Body of pancreas (tissue), 4 donors: Measurements from ENCODE around the gene SIL1. TPM values are rescaled to one million over a fixed set of nuclear protein-coding genes. Genes with fewer than 3 reads are reported as not detected.

Experiments
- ATAC-seq: fragments of 150-250 bp; one replicate; pipeline ENCODE4 v1.9.1; 2016
- DNase-seq, 4 donors: peaks; one replicate each; pipeline ENCODE4 v3.0.0-alpha.2; 2019
- H3K27ac ChIP-seq, 4 donors: fragments of 200-600 bp; sonication (generic); 1 replicate in 3 of 4; 2 replicates in 1 of 4; pipeline versions ENCODE4 v1.5.1 to v1.6.1; 2016 to 2019; ENCODE audit warnings: mild to moderate bottlenecking in 1 of 4, mixed read lengths in 1 of 4, moderate library complexity in 1 of 4
- H3K27me3 ChIP-seq, 2 donors: fragments of 200-600 bp; sonication (generic); one replicate each; pipeline ENCODE4 v1.6.0; 2016; ENCODE audit warnings: mild to moderate bottlenecking in 1 of 2
- H3K36me3 ChIP-seq, 2 donors: fragments of 200-600 bp; sonication (generic); replicated peaks in 1 of 2; 2 replicates each; pipeline ENCODE4 v1.5.1; 2016; ENCODE audit warnings: low read depth in 2 of 2; ENCODE audit not compliant: insufficient read depth in 1 of 2
- H3K4me1 ChIP-seq: fragments of 200-600 bp; sonication (generic); one replicate; pipeline ENCODE4 v1.6.0; 2016
- H3K4me3 ChIP-seq, 2 donors: fragments of 200-600 bp; sonication (generic); 1 replicate in 1 of 2; 2 replicates in 1 of 2; pipeline ENCODE4 v1.5.1; 2016 to 2019
- H3K9me3 ChIP-seq, 3 donors: fragments of 200-600 bp; sonication (generic); 1 replicate in 2 of 3; 2 replicates in 1 of 3; pipeline ENCODE4 v1.5.1; 2016
- POLR2A ChIP-seq, 3 donors: fragments of 450-650 bp; IDR thresholded peaks; one replicate each; pipeline ENCODE4 v1.6.1; 2016; ENCODE audit warnings: antibody characterized with exemption in 3 of 3, mild to moderate bottlenecking in 2 of 3
- WGBS, 2 donors: methylation state at CpG; one replicate each; pipeline ENCODE4 v1.1.5; 2017; 5-methylcytosine and 5-hydroxymethylcytosine counted together
- intact Hi-C: fragments of 100-400 bp; cut with DNase I; formaldehyde crosslinking; loops from one replicate; pipeline ENCODE4 v1.15.1; 2023
- total RNA-seq, 2 donors: library from RNA; depleted of rRNA; stranded (reverse); fragments of >200 nt; gene quantifications; one replicate each; pipeline ENCODE4 v1.1.0, GENCODE V29; 2016
- TF ChIP-seq, protein P1 (sequence below), 7 experiments: fragments of 450-650 bp in 4 of 7; fragments of 200-600 bp in 3 of 7; sonication (generic) in 3 of 7; IDR thresholded peaks; one replicate each; pipeline ENCODE4 v1.5.1; 2016 to 2019; ENCODE audit warnings: antibody characterized with exemption in 7 of 7

The SIL1 gene
- total RNA-seq, 2 donors from 2014 or later = 57.6 to 124 TPM

DNA sequence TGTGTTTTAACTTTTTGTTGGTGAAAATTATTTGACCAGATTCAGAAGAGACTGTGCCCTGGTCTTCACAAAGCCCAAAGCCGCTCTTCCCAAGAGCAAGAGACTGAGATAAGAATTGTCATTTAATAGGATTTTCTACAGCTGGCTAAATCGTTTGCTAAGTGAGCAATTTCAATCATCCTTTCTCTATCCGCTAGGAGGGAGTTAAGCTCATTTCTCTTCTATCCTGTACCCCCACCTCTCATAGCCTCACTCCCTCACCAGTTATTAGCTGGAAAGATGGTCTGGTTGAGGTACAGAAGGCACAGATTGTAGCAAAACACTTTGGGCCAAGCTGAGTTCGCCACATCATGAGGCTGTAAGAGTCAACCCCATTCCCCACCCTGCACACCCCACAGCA lies 43.0 kb upstream of the SIL1 start:
- intact Hi-C loops = no loop called here
- no peak for DNase-seq
- 73 to 83% methylated on average over 4 of the region's 4 CpGs for WGBS, 2 donors
- no peak for ATAC-seq
- Histone ChIP-seq H3K27me3 (no peaks in the 10 kb centered on the region), H3K4me3 (no peak overlapping the region), H3K27ac (no peak overlapping the region), H3K4me1 (no peaks in the 10 kb centered on the region), H3K36me3 (no peaks in the 10 kb centered on the region), H3K9me3 (no peaks in the 10 kb centered on the region)
- TF ChIP-seq, protein P1, sequence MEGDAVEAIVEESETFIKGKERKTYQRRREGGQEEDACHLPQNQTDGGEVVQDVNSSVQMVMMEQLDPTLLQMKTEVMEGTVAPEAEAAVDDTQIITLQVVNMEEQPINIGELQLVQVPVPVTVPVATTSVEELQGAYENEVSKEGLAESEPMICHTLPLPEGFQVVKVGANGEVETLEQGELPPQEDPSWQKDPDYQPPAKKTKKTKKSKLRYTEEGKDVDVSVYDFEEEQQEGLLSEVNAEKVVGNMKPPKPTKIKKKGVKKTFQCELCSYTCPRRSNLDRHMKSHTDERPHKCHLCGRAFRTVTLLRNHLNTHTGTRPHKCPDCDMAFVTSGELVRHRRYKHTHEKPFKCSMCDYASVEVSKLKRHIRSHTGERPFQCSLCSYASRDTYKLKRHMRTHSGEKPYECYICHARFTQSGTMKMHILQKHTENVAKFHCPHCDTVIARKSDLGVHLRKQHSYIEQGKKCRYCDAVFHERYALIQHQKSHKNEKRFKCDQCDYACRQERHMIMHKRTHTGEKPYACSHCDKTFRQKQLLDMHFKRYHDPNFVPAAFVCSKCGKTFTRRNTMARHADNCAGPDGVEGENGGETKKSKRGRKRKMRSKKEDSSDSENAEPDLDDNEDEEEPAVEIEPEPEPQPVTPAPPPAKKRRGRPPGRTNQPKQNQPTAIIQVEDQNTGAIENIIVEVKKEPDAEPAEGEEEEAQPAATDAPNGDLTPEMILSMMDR (IDR thresholded peaks at IDR 0.05) = no peak

DNA sequence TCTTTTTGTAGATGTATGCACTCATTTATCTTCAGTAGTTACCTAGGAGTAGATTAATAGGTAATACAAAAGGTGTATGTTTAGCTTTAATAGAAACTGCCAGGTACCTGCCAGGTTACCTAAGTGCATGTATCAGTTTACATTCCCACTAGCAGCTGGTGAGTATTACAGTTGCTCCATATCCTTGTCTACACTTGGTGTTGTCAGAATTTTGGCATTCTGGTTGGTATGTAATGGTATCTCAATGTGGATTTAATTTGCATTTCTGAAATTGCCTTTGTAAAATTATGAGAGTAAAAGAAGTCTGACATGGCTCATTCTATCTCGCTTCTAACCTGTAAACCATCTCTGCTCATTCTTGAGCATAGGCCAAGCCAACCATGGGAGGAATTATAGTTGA lies 38.3 kb upstream of the SIL1 start:
- TF ChIP-seq, protein P1 (IDR thresholded peaks at IDR 0.05) = no peak
- TF ChIP-seq POLR2A (IDR thresholded peaks at IDR 0.05) = no peak

DNA sequence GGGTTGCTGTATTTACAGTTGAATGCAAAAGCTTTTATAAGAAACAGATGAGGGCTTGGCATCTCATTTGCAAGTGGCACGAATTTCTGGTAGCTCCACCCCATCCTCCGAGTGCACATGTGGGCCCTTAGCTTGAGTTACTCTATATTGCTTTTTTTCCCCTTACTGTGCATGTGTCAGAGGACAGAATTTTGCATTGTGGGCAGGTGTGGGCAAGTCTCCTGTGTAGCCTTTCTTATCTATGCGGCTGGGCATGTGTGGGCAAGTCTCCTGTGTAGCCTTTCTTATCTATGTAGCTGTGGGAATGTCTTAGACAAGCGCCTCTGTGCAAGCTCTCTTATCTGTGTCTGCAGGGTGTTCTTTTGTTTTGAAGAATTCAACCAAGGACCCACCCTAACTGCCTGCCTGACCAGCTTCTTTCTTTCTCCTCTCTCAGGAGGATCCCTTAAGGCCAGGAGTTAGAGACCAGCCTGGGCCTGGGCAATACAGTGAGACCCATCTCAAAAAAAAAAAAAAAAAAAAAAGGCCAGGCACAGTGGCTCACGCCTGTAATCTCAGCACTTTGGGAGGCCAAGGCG lies 34.1 kb upstream of the SIL1 start:
- no peak for DNase-seq

More for the DNA sequence above, 38.3 kb upstream of the SIL1 start:
- no peaks in the 10 kb centered on the region for H3K36me3 ChIP-seq
- no peaks in the 10 kb centered on the region for H3K27me3 ChIP-seq
- 100% methylated on average over 1 of the region's 1 CpG for WGBS, 2 donors
- no peak overlapping the region for H3K27ac ChIP-seq
- no peak for DNase-seq
- no peak overlapping the region for H3K4me3 ChIP-seq
- no peaks in the 10 kb centered on the region for H3K4me1 ChIP-seq
- intact Hi-C loops = no loop called here
- no peaks in the 10 kb centered on the region for H3K9me3 ChIP-seq
- ATAC-seq = no peak

DNA sequence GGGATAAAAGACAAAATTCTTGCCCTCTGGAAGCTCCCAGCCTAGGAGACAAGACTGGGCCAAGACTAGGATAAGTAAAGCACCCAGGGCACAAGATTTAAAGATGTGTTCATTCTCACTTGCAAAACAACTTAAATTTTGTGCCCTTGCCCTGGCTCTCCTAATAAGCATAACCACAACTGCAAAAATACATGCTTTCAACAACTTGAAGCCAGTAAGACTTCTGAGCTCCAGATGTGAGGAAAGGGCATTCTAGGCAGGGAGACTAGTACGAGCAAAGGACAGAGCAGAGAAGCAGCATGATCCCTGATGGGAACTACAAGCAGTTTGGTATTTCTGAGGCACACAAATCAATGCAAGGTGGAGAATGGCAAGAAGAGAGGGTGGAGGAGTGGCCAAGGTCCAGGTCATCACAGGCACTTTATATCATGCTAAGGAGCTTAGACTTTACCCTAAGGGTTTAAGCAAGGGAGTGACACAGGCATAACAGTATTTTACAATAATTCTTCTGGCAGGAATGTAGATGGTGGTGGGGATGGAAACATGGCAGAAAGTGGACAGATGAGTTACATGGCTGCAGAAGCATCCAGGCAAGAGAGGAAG lies 30.1 kb upstream of the SIL1 start:
- 82 to 90% methylated on average over 1 of the region's 1 CpG for WGBS, 2 donors
- Histone ChIP-seq H3K27ac (no peak overlapping the region), H3K4me1 (no peaks in the 10 kb centered on the region), H3K27me3 (no peaks in the 10 kb centered on the region), H3K36me3 (no peaks in the 10 kb centered on the region), H3K9me3 (no peaks in the 10 kb centered on the region), H3K4me3 (no peak overlapping the region)
- TF ChIP-seq, protein P1 (IDR thresholded peaks at IDR 0.05) = no peak
- TF ChIP-seq POLR2A (IDR thresholded peaks at IDR 0.05) = no peak
- no peak for ATAC-seq
- intact Hi-C loops = no loop called here
- DNase-seq = no peak

More for the DNA sequence above, 34.1 kb upstream of the SIL1 start:
- no peaks in the 10 kb centered on the region for H3K27me3 ChIP-seq
- TF ChIP-seq, protein P1 (IDR thresholded peaks at IDR 0.05) = no peak
- no peak for TF ChIP-seq POLR2A (IDR thresholded peaks at IDR 0.05)
- no peak for ATAC-seq
- no peaks in the 10 kb centered on the region for H3K36me3 ChIP-seq
- H3K9me3 ChIP-seq = no peaks in the 10 kb centered on the region
- WGBS, 2 donors = 53 to 58% methylated on average over 5 to 6 of the region's 6 CpGs
- H3K27ac ChIP-seq = no peak overlapping the region
- H3K4me3 ChIP-seq = no peak overlapping the region
- H3K4me1 ChIP-seq = no peaks in the 10 kb centered on the region
- intact Hi-C loops = no loop called here

DNA sequence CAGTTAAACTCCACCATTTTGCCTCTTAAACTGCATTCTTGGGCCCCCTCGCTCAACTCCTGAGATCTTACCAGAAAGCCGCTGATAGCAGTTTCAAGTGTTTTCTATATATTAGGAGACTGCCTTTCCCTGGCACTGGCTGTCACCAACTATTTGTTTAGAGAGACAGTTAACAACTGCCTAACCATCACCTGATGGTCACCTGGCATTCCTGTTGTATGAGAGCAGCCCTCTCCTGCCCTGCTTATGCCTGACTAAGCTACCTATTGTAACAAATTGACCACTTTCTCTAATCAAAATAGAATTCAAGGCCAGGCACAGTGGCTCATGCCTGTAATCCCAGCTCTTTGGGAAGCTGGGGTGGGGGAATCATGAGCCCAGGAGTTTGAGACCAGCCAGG lies 28.0 kb upstream of the SIL1 start:
- no peak for DNase-seq
- 98 to 100% methylated on average over 2 of the region's 2 CpGs for WGBS, 2 donors
- intact Hi-C loops = no loop called here

More for the DNA sequence above, 28.0 kb upstream of the SIL1 start:
- no peaks in the 10 kb centered on the region for H3K4me1 ChIP-seq
- no peaks in the 10 kb centered on the region for H3K9me3 ChIP-seq
- no peaks in the 10 kb centered on the region for H3K36me3 ChIP-seq
- H3K27me3 ChIP-seq = no peaks in the 10 kb centered on the region
- no peak overlapping the region for H3K27ac ChIP-seq
- ATAC-seq = no peak
- no peak overlapping the region for H3K4me3 ChIP-seq
- no peak for TF ChIP-seq POLR2A (IDR thresholded peaks at IDR 0.05)
- TF ChIP-seq, protein P1 (IDR thresholded peaks at IDR 0.05) = no peak
